Measurements from ENCODE around the gene SEC11A. TPM values are rescaled to one million over a fixed set of nuclear protein-coding genes. Genes with fewer than 3 reads are reported as not detected.

The SEC11A gene
- total RNA-seq, 2 experiments from 2014 or later, result 82.3 to 87.8 TPM

GRCh38 chr15:84625123-84625522 lies 90.8 kb downstream of the SEC11A start:
- H3K4me3 Mint-ChIP-seq, result no peak overlapping the region
- H3K4me1 Mint-ChIP-seq (ENCODE audit: low read depth), result peaks cover 2% of the 10 kb centered on the region
- DNase-seq, result no peak
- ATAC-seq, result no peak
- intact Hi-C loops (cut with micrococcal nuclease), result no loop called here
- CTCF ChIA-PET, result interaction anchor here (1.0 to 1.6 kb wide), 2 partner anchors 29 to 33 kb away, joined by 3 read pairs; partner anchors contain the start of gene WDR73
- TF ChIP-seq, protein P1, sequence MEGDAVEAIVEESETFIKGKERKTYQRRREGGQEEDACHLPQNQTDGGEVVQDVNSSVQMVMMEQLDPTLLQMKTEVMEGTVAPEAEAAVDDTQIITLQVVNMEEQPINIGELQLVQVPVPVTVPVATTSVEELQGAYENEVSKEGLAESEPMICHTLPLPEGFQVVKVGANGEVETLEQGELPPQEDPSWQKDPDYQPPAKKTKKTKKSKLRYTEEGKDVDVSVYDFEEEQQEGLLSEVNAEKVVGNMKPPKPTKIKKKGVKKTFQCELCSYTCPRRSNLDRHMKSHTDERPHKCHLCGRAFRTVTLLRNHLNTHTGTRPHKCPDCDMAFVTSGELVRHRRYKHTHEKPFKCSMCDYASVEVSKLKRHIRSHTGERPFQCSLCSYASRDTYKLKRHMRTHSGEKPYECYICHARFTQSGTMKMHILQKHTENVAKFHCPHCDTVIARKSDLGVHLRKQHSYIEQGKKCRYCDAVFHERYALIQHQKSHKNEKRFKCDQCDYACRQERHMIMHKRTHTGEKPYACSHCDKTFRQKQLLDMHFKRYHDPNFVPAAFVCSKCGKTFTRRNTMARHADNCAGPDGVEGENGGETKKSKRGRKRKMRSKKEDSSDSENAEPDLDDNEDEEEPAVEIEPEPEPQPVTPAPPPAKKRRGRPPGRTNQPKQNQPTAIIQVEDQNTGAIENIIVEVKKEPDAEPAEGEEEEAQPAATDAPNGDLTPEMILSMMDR (IDR thresholded peaks at IDR 0.05), result no peak
- no peaks in the 10 kb centered on the region for H3K27me3 Mint-ChIP-seq
- H3K27ac Mint-ChIP-seq, result no peak overlapping the region
- POLR2A ChIA-PET, result interaction anchor here (1.0 to 1.2 kb wide), 2 partner anchors 21 to 24 kb away, joined by 3 to 4 read pairs; partner anchors contain the start of gene ZSCAN2
- peaks cover 24% of the 10 kb centered on the region for H3K9me3 Mint-ChIP-seq
- H3K36me3 Mint-ChIP-seq (ENCODE audit: low read depth), result peaks cover 36% of the 10 kb centered on the region

GRCh38 chr15:84624359-84624758 lies 91.6 kb downstream of the SEC11A start:
- ATAC-seq, result no peak

GRCh38 chr15:84621358-84621979 lies 94.5 kb downstream of the SEC11A start:
- no peaks in the 10 kb centered on the region for H3K27me3 Mint-ChIP-seq
- no peak overlapping the region for H3K27ac Mint-ChIP-seq
- peaks cover 27% of the 10 kb centered on the region for H3K9me3 Mint-ChIP-seq
- H3K4me3 Mint-ChIP-seq, result no peak overlapping the region
- H3K4me1 Mint-ChIP-seq (ENCODE audit: low read depth), result peaks cover 3% of the 10 kb centered on the region
- ATAC-seq, result no peak
- H3K36me3 Mint-ChIP-seq (ENCODE audit: low read depth), result peaks cover 47% of the 10 kb centered on the region
- ChIA-PET CTCF (interaction anchor here (0.7 to 1.6 kb wide), 7 partner anchors 9 to 307 kb away, joined by 3 to 8 read pairs (median 4); partner anchors contain the start of gene NMB), POLR2A (interaction anchor here (0.8 to 2.2 kb wide), 4 partner anchors 10 to 475 kb away, joined by 3 to 9 read pairs (median 4); partner anchors contain the start of gene ZSCAN2)
- TF ChIP-seq, protein P1 (IDR thresholded peaks at IDR 0.05), result no peak
- intact Hi-C loops (cut with micrococcal nuclease), result no loop called here
- no peak for DNase-seq

More at GRCh38 chr15:84624359-84624758, 91.6 kb downstream of the SEC11A start:
- H3K9me3 Mint-ChIP-seq, result peaks cover 27% of the 10 kb centered on the region
- DNase-seq, result no peak
- ChIA-PET CTCF (interaction anchor here (1.1 to 1.6 kb wide), 2 partner anchors 34 to 254 kb away, joined by 3 read pairs; no protein-coding TSS in a partner anchor), POLR2A (interaction anchor here (0.6 to 1.2 kb wide), 2 partner anchors 20 to 34 kb away, joined by 3 read pairs; no protein-coding TSS in a partner anchor)
- H3K4me3 Mint-ChIP-seq, result no peak overlapping the region
- H3K36me3 Mint-ChIP-seq (ENCODE audit: low read depth), result peaks cover 42% of the 10 kb centered on the region
- peaks cover 3% of the 10 kb centered on the region for H3K4me1 Mint-ChIP-seq (ENCODE audit: low read depth)
- no peaks in the 10 kb centered on the region for H3K27me3 Mint-ChIP-seq
- TF ChIP-seq, protein P1 (IDR thresholded peaks at IDR 0.05), result no peak
- intact Hi-C loops (cut with micrococcal nuclease), result no loop called here
- H3K27ac Mint-ChIP-seq, result no peak overlapping the region

DNA sequence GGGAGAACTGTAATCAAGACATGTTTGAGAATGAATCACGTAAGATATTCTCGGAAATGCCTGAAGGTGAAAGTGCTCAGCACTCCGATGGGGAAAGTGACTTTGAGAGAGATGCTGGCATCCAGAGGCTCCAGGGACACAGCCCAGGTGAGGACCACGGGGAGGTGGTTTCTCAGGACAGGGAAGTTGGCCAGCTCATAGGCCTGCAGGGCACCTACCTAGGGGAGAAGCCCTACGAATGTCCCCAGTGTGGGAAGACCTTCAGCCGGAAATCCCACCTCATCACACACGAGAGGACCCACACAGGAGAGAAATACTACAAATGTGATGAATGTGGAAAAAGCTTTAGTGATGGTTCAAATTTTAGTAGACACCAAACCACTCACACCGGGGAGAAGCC lies 95.3 kb downstream of the SEC11A start:
- Mint-ChIP-seq H3K27me3 (no peaks in the 10 kb centered on the region), H3K27ac (no peak overlapping the region), H3K4me3 (no peak overlapping the region), H3K4me1 (ENCODE audit: low read depth) (peaks cover 3% of the 10 kb centered on the region), H3K36me3 (ENCODE audit: low read depth) (peaks cover 47% of the 10 kb centered on the region), H3K9me3 (peaks cover 27% of the 10 kb centered on the region)
- DNase-seq (no peak), ATAC-seq (no peak)
- ChIA-PET CTCF (interaction anchor here (1.5 to 1.6 kb wide), 2 partner anchors 10 to 17 kb away, joined by 4 to 8 read pairs; no protein-coding TSS in a partner anchor), POLR2A (interaction anchor here (1.0 to 2.2 kb wide), 2 partner anchors 11 to 476 kb away, joined by 3 to 9 read pairs; no protein-coding TSS in a partner anchor)
- TF ChIP-seq, protein P1 (IDR thresholded peaks at IDR 0.05), result no peak
- intact Hi-C loops (cut with micrococcal nuclease), result no loop called here

Other genes starting within 250 kb of the SEC11A start
- 1 to 10 TPM; 6.6 to 7.6 TPM for gene ZSCAN2, start 115.1 kb downstream of the SEC11A start, total RNA-seq
- gene WDR73, start 61.9 kb downstream of the SEC11A start, total RNA-seq, result 10 to 100 TPM; 12.4 to 12.5 TPM
- 1 to 10 TPM; 1.7 to 2.7 TPM for gene NMB, start 57.9 kb downstream of the SEC11A start, total RNA-seq
- gene ZNF592, start 32.5 kb upstream of the SEC11A start, total RNA-seq, result 10 to 100 TPM; 18.1 to 18.3 TPM
- under 1 TPM; 0.04 to 0.16 TPM for gene ALPK3, start 101.2 kb upstream of the SEC11A start, total RNA-seq
- not detected for gene SLC28A1, start 168.5 kb upstream of the SEC11A start, total RNA-seq

All from activated CD8-positive, alpha-beta T cell treated with anti-CD3 and anti-CD28 coated beads for 36 hours (primary cell).